Esophagus squamous epithelium (tissue), 5 donors: Measurements from ENCODE around the gene ANTXR1. TPM values are rescaled to one million over a fixed set of nuclear protein-coding genes. Genes with fewer than 3 reads are reported as not detected.

Experiments used
- DNase-seq: peaks from one replicate; lab custom pipeline; 2025; lab: John Stamatoyannopoulos, UW
- H3K27ac ChIP-seq, 4 donors: fragments of 200-600 bp; sonication (generic); one replicate each; pipeline ENCODE4 v1.5.1; 2016 to 2019; ENCODE audit warnings: mild to moderate bottlenecking in 1 of 4
- H3K27me3 ChIP-seq, 4 donors: fragments of 200-600 bp; sonication (generic); 1 replicate in 3 of 4; 2 replicates in 1 of 4; pipeline versions ENCODE4 v1.5.1 to v1.6.0; 2017 to 2021; ENCODE audit warnings: antibody characterized with exemption in 1 of 4
- H3K36me3 ChIP-seq, 3 donors: fragments of 200-600 bp; sonication (generic); one replicate each; pipeline ENCODE4 v1.5.1; 2016 to 2019
- H3K4me1 ChIP-seq, 3 donors: fragments of 200-600 bp; sonication (generic); one replicate each; pipeline ENCODE4 v1.5.1; 2017 to 2019
- H3K4me3 ChIP-seq, 4 donors: fragments of 200-600 bp; sonication (generic); 1 replicate in 3 of 4; 2 replicates in 1 of 4; pipeline ENCODE4 v1.5.1; 2016 to 2019; ENCODE audit warnings: mild to moderate bottlenecking in 2 of 4, moderate library complexity in 1 of 4
- H3K9me3 ChIP-seq, 3 donors: fragments of 200-600 bp; sonication (generic); one replicate each; pipeline ENCODE4 v1.5.1; 2016 to 2019
- POLR2A ChIP-seq, 4 donors: fragments of 450-650 bp; IDR thresholded peaks; one replicate each; pipeline ENCODE4 v1.6.1; 2017; ENCODE audit warnings: antibody characterized with exemption in 4 of 4, mild to moderate bottlenecking in 4 of 4, moderate library complexity in 3 of 4
- WGBS, 2 donors: methylation state at CpG; one replicate each; pipeline ENCODE4 v1.1.5; 2018; 5-methylcytosine and 5-hydroxymethylcytosine counted together
- intact Hi-C: fragments of 100-400 bp; cut with DNase I; formaldehyde crosslinking; loops from one replicate; pipeline ENCODE4 v1.15.0; 2022
- total RNA-seq, 4 donors: library from RNA; depleted of rRNA; stranded (reverse); fragments of >200 nt; gene quantifications; one replicate each; pipeline ENCODE4 v1.1.0, GENCODE V29; 2016
- TF ChIP-seq, protein P1 (sequence below), 6 experiments: fragments of 450-650 bp in 4 of 6; fragments of 200-600 bp in 2 of 6; sonication (generic) in 2 of 6; IDR thresholded peaks; one replicate each; pipeline ENCODE4 v1.5.1; 2016 to 2019; ENCODE audit warnings: antibody characterized with exemption in 6 of 6, mild to moderate bottlenecking in 4 of 6, moderate library complexity in 4 of 6
- donor health status: DM: yes; HTN: yes; CAD: no.

The ANTXR1 gene
- total RNA-seq, 4 donors from 2014 or later: 7.8 to 50.9 (median 17.3) TPM

DNA sequence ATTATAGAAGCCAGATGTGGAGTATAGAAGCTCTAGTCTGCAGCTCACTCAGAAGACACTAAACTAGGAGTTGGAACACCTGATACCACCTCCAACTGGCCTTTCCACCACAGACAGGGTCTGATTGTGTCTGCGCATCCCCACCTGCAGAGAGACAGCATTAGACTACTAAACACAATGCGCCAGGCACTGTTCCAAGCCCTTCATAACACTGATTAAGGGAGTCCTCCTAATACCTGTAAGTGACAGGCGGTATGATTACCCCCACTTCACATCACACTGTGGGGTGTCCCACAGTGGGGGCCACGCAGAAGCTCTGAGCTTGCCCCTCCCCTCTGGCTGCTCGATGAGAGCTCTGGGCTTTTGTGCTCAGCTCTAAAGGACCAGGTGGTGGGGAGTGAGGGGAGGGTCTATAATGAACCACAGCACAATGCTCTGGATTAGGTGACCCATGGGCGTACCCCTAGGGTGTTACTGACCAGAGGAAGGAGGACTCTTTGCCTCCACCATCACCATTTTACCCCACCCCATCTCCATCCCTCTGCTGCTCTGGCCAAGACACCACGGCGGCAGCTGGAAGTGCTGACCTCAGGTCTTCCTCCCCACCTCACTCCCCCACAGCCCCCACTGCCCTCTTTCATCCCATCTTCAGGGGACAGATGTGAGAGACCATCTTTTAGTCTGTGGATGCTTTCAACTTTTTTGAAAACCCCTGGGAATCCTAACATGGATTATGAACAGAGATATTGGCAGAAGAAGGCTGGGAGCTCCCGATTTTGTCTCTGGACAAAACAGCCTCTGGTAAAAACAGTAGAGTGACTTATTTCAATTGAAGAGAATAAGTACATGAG, 228.9 kb downstream of the ANTXR1 start:
- 78 to 96% methylated on average over 5 to 6 of the region's 9 CpGs for WGBS, 2 donors
- Histone ChIP-seq H3K27me3 (no peaks in the 10 kb centered on the region), H3K4me3 (no peak overlapping the region), H3K27ac (peak overlapping the region in 3 of 4 donors; percentile 48 to 76 (median 66)), H3K36me3 (peaks cover 0 to 14% (median 0%) of the 10 kb centered on the region in 3 donors), H3K4me1 (peaks cover 0 to 39% (median 0%) of the 10 kb centered on the region in 3 donors), H3K9me3 (no peaks in the 10 kb centered on the region)
- intact Hi-C loops: no loop called here
- DNase-seq: no peak
- TF ChIP-seq, protein P1, sequence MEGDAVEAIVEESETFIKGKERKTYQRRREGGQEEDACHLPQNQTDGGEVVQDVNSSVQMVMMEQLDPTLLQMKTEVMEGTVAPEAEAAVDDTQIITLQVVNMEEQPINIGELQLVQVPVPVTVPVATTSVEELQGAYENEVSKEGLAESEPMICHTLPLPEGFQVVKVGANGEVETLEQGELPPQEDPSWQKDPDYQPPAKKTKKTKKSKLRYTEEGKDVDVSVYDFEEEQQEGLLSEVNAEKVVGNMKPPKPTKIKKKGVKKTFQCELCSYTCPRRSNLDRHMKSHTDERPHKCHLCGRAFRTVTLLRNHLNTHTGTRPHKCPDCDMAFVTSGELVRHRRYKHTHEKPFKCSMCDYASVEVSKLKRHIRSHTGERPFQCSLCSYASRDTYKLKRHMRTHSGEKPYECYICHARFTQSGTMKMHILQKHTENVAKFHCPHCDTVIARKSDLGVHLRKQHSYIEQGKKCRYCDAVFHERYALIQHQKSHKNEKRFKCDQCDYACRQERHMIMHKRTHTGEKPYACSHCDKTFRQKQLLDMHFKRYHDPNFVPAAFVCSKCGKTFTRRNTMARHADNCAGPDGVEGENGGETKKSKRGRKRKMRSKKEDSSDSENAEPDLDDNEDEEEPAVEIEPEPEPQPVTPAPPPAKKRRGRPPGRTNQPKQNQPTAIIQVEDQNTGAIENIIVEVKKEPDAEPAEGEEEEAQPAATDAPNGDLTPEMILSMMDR (IDR thresholded peaks at IDR 0.05): no peak
- no peak for TF ChIP-seq POLR2A (IDR thresholded peaks at IDR 0.05)

DNA sequence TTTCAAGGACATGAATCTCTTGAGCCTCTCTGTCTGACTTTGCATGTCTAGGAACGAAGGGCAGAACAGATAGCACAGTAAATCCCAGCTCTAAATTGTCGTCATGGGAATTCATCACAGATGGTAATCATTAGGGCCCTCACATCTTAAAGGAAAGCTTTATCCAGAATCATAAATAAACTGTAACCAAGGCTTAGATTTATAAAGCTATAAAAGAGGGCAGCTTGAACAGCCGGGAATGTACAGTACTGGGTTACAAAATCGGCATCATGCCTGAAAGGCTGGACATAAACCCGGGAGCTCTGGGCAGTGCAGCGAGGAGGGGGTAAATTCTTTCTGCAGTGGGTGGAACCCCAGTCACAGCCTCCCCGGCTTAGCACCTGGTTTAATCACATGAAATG, 229.7 kb downstream of the ANTXR1 start:
- H3K4me1 ChIP-seq: peaks cover 0 to 32% (median 0%) of the 10 kb centered on the region in 3 donors
- WGBS, 2 donors: 68 to 73% methylated on average over 6 to 7 of the region's 7 CpGs
- peaks cover 0 to 21% (median 0%) of the 10 kb centered on the region in 3 donors for H3K36me3 ChIP-seq
- intact Hi-C loops: no loop called here
- TF ChIP-seq, protein P1 (IDR thresholded peaks at IDR 0.05): no peak
- TF ChIP-seq POLR2A (IDR thresholded peaks at IDR 0.05): no peak
- H3K27me3 ChIP-seq: no peaks in the 10 kb centered on the region
- no peak for DNase-seq
- no peaks in the 10 kb centered on the region for H3K9me3 ChIP-seq
- H3K27ac ChIP-seq: peak overlapping the region in 3 of 4 donors; percentile 48 to 76 (median 66)
- H3K4me3 ChIP-seq: no peak overlapping the region

DNA sequence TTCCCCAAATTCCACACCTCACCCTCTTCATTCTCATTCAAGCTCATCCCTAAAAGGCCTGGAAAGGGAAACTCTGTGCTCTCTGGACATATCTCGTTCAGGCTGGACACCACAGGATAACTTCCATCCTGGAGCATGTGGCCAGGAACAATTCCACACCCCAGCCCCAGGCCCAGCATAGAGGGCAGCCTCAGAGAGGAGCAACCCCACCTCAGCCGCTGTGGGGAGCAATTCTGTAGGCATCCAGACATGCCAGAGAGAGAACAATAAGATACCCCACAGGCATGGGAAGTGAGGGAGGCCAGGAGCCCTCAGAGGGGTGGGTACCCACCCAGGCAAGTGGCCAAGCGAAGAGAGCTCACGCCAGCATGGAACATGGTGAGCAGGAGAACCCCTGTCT, 230.7 kb downstream of the ANTXR1 start:
- H3K4me1 ChIP-seq: peaks cover 0 to 29% (median 0%) of the 10 kb centered on the region in 3 donors
- H3K27ac ChIP-seq: peak overlapping the region in 2 of 4 donors; percentile 16 to 44
- TF ChIP-seq, protein P1 (IDR thresholded peaks at IDR 0.05): no peak
- no peak for TF ChIP-seq POLR2A (IDR thresholded peaks at IDR 0.05)
- intact Hi-C loops: no loop called here
- DNase-seq: no peak
- WGBS, 2 donors: 50 to 100% methylated on average over 1 to 2 of the region's 4 CpGs
- peaks cover 0 to 21% (median 0%) of the 10 kb centered on the region in 3 donors for H3K36me3 ChIP-seq
- H3K4me3 ChIP-seq: no peak overlapping the region
- H3K9me3 ChIP-seq: no peaks in the 10 kb centered on the region
- H3K27me3 ChIP-seq: no peaks in the 10 kb centered on the region

DNA sequence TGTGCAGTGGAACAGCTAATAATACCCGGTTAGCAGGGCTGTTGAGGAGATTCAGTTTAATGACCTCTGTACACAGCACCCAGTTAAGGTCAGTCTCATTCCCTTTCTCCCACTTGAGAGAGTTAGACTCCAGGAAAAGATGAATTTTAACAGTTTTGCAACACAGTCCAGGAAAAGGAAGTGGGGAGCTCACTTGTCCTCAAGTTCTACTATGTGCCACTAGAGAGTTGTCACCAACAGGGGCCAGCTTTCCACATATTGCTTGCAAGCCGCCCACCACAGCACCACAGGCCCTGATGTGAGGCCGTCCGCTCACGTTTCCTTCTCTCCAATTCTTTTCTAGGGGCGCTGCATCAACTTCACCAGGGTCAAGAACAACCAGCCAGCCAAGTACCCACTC, 231.9 kb downstream of the ANTXR1 start:
- H3K9me3 ChIP-seq: no peaks in the 10 kb centered on the region
- H3K27me3 ChIP-seq: no peaks in the 10 kb centered on the region
- intact Hi-C loops: no loop called here
- H3K36me3 ChIP-seq: peaks cover 0 to 21% (median 0%) of the 10 kb centered on the region in 3 donors
- TF ChIP-seq, protein P1 (IDR thresholded peaks at IDR 0.05): no peak
- no peak for TF ChIP-seq POLR2A (IDR thresholded peaks at IDR 0.05)
- DNase-seq: no peak
- H3K27ac ChIP-seq: no peak overlapping the region
- 56 to 83% methylated on average over 2 to 6 of the region's 6 CpGs for whole genome bisulfite sequencing, 2 donors
- H3K4me3 ChIP-seq: no peak overlapping the region
- peaks cover 0 to 29% (median 0%) of the 10 kb centered on the region in 3 donors for H3K4me1 ChIP-seq

DNA sequence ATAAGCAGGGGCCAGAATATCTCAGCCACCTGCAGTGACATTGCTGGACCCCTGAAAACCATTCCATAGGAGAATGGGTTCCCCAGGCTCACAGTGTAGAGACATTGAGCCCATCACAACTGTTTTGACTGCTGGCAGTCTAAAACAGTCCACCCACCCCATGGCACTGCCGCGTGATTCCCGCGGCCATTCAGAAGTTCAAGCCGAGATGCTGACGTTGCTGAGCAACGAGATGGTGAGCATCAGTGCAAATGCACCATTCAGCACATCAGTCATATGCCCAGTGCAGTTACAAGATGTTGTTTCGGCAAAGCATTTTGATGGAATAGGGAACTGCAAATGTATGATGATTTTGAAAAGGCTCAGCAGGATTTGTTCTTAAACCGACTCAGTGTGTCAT, 234.6 kb downstream of the ANTXR1 start:
- no peaks in the 10 kb centered on the region for H3K9me3 ChIP-seq
- no peak for TF ChIP-seq POLR2A (IDR thresholded peaks at IDR 0.05)
- TF ChIP-seq, protein P1 (IDR thresholded peaks at IDR 0.05): no peak
- no peak overlapping the region for H3K4me3 ChIP-seq
- 97 to 100% methylated on average over 2 to 9 of the region's 9 CpGs for WGBS, 2 donors
- H3K27ac ChIP-seq: no peak overlapping the region
- no peaks in the 10 kb centered on the region for H3K27me3 ChIP-seq
- peaks cover 0 to 12% (median 0%) of the 10 kb centered on the region in 3 donors for H3K4me1 ChIP-seq
- intact Hi-C loops: no loop called here
- H3K36me3 ChIP-seq: peaks cover 0 to 21% (median 0%) of the 10 kb centered on the region in 3 donors
- DNase-seq: no peak
